Measurements from ENCODE around the gene ZNF549. TPM values are rescaled to one million over a fixed set of nuclear protein-coding genes. Genes with fewer than 3 reads are reported as not detected.

The ZNF549 gene
- total and polyA plus RNA-seq, 4 experiments from 2014 or later: 8.0 to 21.8 (median 14.8) TPM

DNA sequence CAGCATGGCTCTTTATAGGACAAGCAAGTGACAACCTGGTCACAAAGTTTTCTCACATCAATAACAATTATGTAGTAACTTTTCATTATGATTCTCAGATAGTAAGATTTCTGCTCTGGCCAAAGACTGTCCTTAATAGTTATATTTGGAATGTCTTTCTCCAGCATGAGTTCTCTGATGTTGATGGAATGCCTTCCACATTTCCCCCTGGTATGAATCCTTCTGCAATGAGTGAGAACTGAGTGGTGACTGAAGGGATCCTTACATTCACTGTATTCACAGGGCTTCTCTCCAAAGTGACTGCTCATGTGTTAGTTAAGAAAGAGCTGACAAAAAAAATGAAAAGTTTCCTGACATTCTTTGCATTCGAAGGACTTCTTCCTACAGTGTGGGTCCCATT lies 19.4 kb downstream of the ZNF549 start:
- H3K4me3 Mint-ChIP-seq: no peak overlapping the region
- H3K36me3 Mint-ChIP-seq: peaks cover 87 to 88% of the 10 kb centered on the region in 2 donors
- ChIA-PET CTCF (ENCODE audit: partially characterized antibody) (no interaction called here), POLR2A (ENCODE audit: partially characterized antibody) (interaction anchor here (1.1 kb wide), 1 partner anchor 12 kb away, joined by 4 read pairs; no protein-coding TSS in a partner anchor)
- no peak overlapping the region for H3K27ac Mint-ChIP-seq
- Histone ChIP-seq H3K27me3 (ENCODE audit: insufficient read depth, low read length) (no peaks in the 10 kb centered on the region), H3K36me3 (ENCODE audit: insufficient read depth, low read length) (peaks cover 41% of the 10 kb centered on the region), H3K27ac (ENCODE audit: low read depth, low read length) (no peak overlapping the region), H3K4me3 (ENCODE audit: low read length in 2 of 2) (peak overlapping the region in 1 of 2 donors; percentile 9), H3K9me3 (ENCODE audit: control insufficient read depth in 1 of 2, low read length in 2 of 2) (peaks cover 13 to 77% of the 10 kb centered on the region in 2 donors), H3K4me1 (ENCODE audit: insufficient read depth, low read length) (no peaks in the 10 kb centered on the region)
- no peaks in the 10 kb centered on the region for H3K4me1 Mint-ChIP-seq
- DNase-seq: no peak
- peaks cover 10 to 98% (median 93%) of the 10 kb centered on the region in 8 donors for H3K9me3 Mint-ChIP-seq
- intact Hi-C loops (cut with micrococcal nuclease): no loop called here
- H3K27me3 Mint-ChIP-seq: no peaks in the 10 kb centered on the region

DNA sequence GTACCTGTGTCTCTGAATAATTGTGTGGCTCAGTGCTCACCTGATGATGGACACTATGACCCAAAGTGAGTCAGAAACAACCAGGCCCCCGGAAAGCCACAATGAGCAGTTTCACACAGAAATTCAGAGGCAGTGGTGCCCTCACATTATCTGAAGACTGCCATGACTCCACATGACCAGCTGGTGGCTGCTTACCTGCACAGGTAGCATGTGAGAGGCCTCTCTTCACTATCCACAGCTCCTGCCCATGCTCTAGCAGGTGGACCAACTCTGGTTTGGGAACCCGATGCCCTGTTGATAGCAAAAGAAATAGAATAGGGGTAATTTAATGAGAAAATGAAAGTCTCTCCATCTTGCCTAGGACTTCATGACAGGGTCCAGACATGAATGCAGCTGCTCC lies 25.3 kb downstream of the ZNF549 start:
- intact Hi-C loops (cut with micrococcal nuclease): no loop called here
- H3K36me3 Mint-ChIP-seq: peaks cover 94 to 100% of the 10 kb centered on the region in 2 donors
- no peak overlapping the region for H3K4me3 Mint-ChIP-seq
- POLR2A ChIA-PET (ENCODE audit: partially characterized antibody): no interaction called here
- peaks cover 3 to 40% of the 10 kb centered on the region in 2 donors for H3K9me3 ChIP-seq (ENCODE audit: control insufficient read depth in 1 of 2, low read length in 2 of 2)
- no peaks in the 10 kb centered on the region for H3K27me3 Mint-ChIP-seq
- H3K36me3 ChIP-seq (ENCODE audit: insufficient read depth, low read length): peaks cover 68% of the 10 kb centered on the region
- peaks cover 0 to 12% (median 1%) of the 10 kb centered on the region in 4 donors for H3K4me1 Mint-ChIP-seq
- H3K4me1 ChIP-seq (ENCODE audit: insufficient read depth, low read length): no peaks in the 10 kb centered on the region
- H3K27me3 ChIP-seq (ENCODE audit: insufficient read depth, low read length): no peaks in the 10 kb centered on the region
- H3K4me3 ChIP-seq (ENCODE audit: low read length in 2 of 2): no peak overlapping the region
- CTCF ChIA-PET (ENCODE audit: partially characterized antibody): no interaction called here
- H3K27ac ChIP-seq (ENCODE audit: low read depth, low read length): no peak overlapping the region
- DNase-seq: no peak
- peaks cover 11 to 79% (median 70%) of the 10 kb centered on the region in 8 donors for H3K9me3 Mint-ChIP-seq
- no peak overlapping the region for H3K27ac Mint-ChIP-seq

DNA sequence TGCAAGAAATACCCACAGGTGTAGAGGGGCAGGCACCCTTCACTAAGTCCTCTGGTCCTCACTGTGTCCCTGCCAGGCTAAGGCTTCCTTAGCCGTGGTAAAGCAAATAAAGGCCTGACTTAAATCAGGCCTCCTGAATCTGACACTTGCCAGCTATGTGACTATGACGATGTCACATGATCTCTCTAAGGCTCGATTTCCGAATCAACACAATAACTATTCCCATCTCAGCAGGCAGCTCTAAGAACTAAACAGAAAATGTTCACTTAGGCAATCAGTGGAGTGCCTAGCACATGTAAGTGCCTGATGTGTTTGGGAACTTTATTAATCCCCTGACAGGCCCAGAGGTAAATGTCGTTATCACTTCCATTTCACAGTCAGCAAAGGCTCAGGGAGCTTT lies 30.5 kb downstream of the ZNF549 start:
- Mint-ChIP-seq H3K4me3 (peak overlapping the region in 5 of 8 donors; percentile 91 to 99 (median 98)), H3K27ac (no peak overlapping the region), H3K36me3 (peaks cover 64 to 65% of the 10 kb centered on the region in 2 donors), H3K9me3 (peaks cover 3 to 49% (median 39%) of the 10 kb centered on the region in 8 donors), H3K4me1 (peaks cover 20 to 47% (median 29%) of the 10 kb centered on the region in 4 donors), H3K27me3 (peaks cover 0 to 1% of the 10 kb centered on the region in 2 donors)
- intact Hi-C loops (cut with micrococcal nuclease): no loop called here
- Histone ChIP-seq H3K9me3 (ENCODE audit: control insufficient read depth in 1 of 2, low read length in 2 of 2) (peaks cover 0 to under 1% of the 10 kb centered on the region in 2 donors), H3K36me3 (ENCODE audit: insufficient read depth, low read length) (peaks cover 27% of the 10 kb centered on the region), H3K4me3 (ENCODE audit: low read length in 2 of 2) (no peak overlapping the region), H3K27ac (ENCODE audit: low read depth, low read length) (no peak overlapping the region), H3K4me1 (ENCODE audit: insufficient read depth, low read length) (peaks cover 22% of the 10 kb centered on the region), H3K27me3 (ENCODE audit: insufficient read depth, low read length) (no peaks in the 10 kb centered on the region)
- DNase-seq: no peak
- POLR2A ChIA-PET (ENCODE audit: partially characterized antibody): interaction anchor here (1.8 kb wide), 1 partner anchor 12 kb away, joined by 4 read pairs; no protein-coding TSS in a partner anchor
- CTCF ChIA-PET (ENCODE audit: partially characterized antibody): no interaction called here

DNA sequence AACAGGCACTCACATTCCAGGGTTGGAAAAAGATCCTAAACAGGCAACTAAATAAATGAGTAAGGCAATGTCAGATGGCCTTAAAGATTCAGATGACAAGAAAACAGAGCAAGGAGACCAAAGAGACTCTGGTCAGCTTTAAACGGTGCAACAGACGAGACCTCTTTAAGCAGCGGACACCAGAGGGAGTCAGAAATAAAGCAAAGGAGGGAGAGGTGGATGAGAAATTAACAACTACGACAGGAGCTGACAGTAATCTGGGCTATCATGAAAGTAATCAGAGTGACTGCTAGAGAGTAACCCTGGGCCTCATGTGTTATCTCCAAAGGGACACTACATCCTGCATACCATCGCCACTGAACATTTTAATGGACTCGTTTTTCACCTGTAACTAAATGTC lies 31.4 kb downstream of the ZNF549 start:
- H3K27ac Mint-ChIP-seq: peak overlapping the region; percentile 48 to 94 (median 83)
- Histone ChIP-seq H3K4me1 (ENCODE audit: insufficient read depth, low read length) (peaks cover 22% of the 10 kb centered on the region), H3K9me3 (ENCODE audit: control insufficient read depth in 1 of 2, low read length in 2 of 2) (no peaks in the 10 kb centered on the region), H3K36me3 (ENCODE audit: insufficient read depth, low read length) (peaks cover 25% of the 10 kb centered on the region), H3K4me3 (ENCODE audit: low read length in 2 of 2) (peak overlapping the region; percentile 44 to 84), H3K27ac (ENCODE audit: low read depth, low read length) (peak overlapping the region; percentile 63), H3K27me3 (ENCODE audit: insufficient read depth, low read length) (no peaks in the 10 kb centered on the region)
- H3K9me3 Mint-ChIP-seq: peaks cover 2 to 51% (median 40%) of the 10 kb centered on the region in 8 donors
- CTCF ChIA-PET (ENCODE audit: partially characterized antibody): no interaction called here
- POLR2A ChIA-PET (ENCODE audit: partially characterized antibody): interaction anchor here (1.8 to 1.9 kb wide), 2 partner anchors 12 to 31 kb away, joined by 4 to 5 read pairs; partner anchors contain the start of gene ZNF549
- no peak for DNase-seq
- H3K27me3 Mint-ChIP-seq: peaks cover 0 to 1% of the 10 kb centered on the region in 2 donors
- intact Hi-C loops (cut with micrococcal nuclease): no loop called here
- peaks cover 20 to 47% (median 29%) of the 10 kb centered on the region in 4 donors for H3K4me1 Mint-ChIP-seq
- peaks cover 58 to 59% of the 10 kb centered on the region in 2 donors for H3K36me3 Mint-ChIP-seq
- H3K4me3 Mint-ChIP-seq: peak overlapping the region; percentile 91 to 99 (median 98)

DNA sequence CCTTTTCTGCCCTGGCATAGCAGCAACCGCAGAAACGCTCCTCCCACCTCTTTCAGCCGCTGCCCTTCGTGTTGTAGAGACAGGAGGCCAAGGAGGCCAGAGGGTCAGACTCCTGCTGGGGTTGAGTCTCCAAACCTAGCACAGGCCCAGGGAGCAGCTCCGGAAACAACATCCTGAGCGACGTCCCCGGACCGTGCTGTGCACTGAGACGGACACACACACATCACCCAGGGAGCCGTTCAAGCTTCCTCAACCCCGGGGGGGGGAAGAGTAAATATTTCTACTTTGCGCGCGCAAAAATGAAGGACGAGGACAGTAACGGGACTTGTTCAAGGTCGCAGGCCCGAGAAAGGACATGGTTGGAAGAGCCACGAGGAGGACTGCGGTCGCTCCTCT lies 31.9 kb downstream of the ZNF549 start:
- intact Hi-C loops (cut with micrococcal nuclease): loop anchor here (1.0 kb wide), 5 partner anchors 20 to 124 kb away; partner anchors contain the start of genes ZNF419, ZNF549, ZNF749 and ZNF773
- H3K27ac Mint-ChIP-seq: peak overlapping the region; percentile 70 to 96 (median 93)

DNA sequence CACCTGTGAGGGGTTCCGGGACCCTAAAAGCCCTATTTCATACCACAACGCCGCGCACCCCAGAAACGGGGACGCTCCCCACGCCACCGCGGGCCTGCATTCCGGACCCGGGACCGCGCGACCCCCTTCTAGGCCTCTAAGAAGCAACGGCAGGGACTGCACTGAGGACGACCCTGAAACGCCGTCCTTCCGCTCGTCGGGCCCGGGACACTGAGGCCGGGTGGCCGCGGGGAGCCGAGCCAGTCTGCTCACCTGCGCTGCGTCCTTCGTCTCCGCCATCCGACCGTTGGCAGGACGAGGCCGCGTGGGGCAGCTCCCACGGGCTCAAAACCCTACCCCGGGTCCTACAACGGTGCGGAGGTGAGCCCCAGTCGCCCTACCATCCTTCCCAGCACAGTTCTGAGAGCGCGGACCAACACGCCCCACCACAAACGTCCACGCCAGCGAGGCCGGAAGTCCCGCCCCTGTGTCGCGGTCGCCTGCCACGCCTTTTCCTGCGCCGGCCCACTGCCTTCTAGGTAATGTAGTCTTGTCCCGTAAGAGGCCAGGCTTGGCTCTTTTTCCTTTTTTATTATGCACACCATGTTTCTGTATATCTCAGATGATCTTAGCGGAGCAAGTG lies 32.4 kb downstream of the ZNF549 start, which contains the start of gene ZNF550:
Gene ZNF550, minus strand, starts transcription at position 460 of the 622 bp plus-strand sequence. Its CDS starts 181 bp downstream, at position 279.
- no peaks in the 10 kb centered on the region for H3K27me3 ChIP-seq (ENCODE audit: insufficient read depth, low read length)
- intact Hi-C loops (cut with micrococcal nuclease): loop anchor here (1.0 to 10.0 kb wide), 6 partner anchors 20 to 455 kb away; partner anchors contain the start of genes ZNF419, ZNF549, ZNF749 and ZNF773
- peaks cover 18% of the 10 kb centered on the region for H3K36me3 ChIP-seq (ENCODE audit: insufficient read depth, low read length)
- DNase-seq: peak; percentile 83 to 86 (median 84)
- H3K9me3 Mint-ChIP-seq: peaks cover 2 to 54% (median 45%) of the 10 kb centered on the region in 8 donors
- H3K4me3 Mint-ChIP-seq: peak within 1 kb of the TSS; percentile 91 to 99 (median 98)
- peak within 1 kb of the TSS; percentile 63 for H3K27ac ChIP-seq (ENCODE audit: low read depth, low read length)
- CTCF ChIA-PET (ENCODE audit: partially characterized antibody): no interaction called here
- peaks cover 22% of the 10 kb centered on the region for H3K4me1 ChIP-seq (ENCODE audit: insufficient read depth, low read length)
- peaks cover 20 to 47% (median 29%) of the 10 kb centered on the region in 4 donors for H3K4me1 Mint-ChIP-seq
- H3K27ac Mint-ChIP-seq: peak within 1 kb of the TSS; percentile 70 to 97 (median 95)
- no peaks in the 10 kb centered on the region for H3K9me3 ChIP-seq (ENCODE audit: control insufficient read depth in 1 of 2, low read length in 2 of 2)
- peak within 1 kb of the TSS; percentile 44 to 84 for H3K4me3 ChIP-seq (ENCODE audit: low read length in 2 of 2)
- POLR2A ChIA-PET (ENCODE audit: partially characterized antibody): interaction anchor here (1.9 kb wide), 1 partner anchor 32 kb away, joined by 5 read pairs; the partner anchor contains the start of gene ZNF549
- H3K36me3 Mint-ChIP-seq: peaks cover 50 to 51% of the 10 kb centered on the region in 2 donors
- peaks cover 0 to 1% of the 10 kb centered on the region in 2 donors for H3K27me3 Mint-ChIP-seq

More for the DNA sequence above, 31.9 kb downstream of the ZNF549 start:
- Mint-ChIP-seq H3K4me1 (peaks cover 20 to 47% (median 29%) of the 10 kb centered on the region in 4 donors), H3K27me3 (peaks cover 0 to 1% of the 10 kb centered on the region in 2 donors), H3K4me3 (peak overlapping the region; percentile 91 to 99 (median 98)), H3K9me3 (peaks cover 2 to 54% (median 43%) of the 10 kb centered on the region in 8 donors), H3K36me3 (peaks cover 55 to 56% of the 10 kb centered on the region in 2 donors)
- Histone ChIP-seq H3K9me3 (ENCODE audit: control insufficient read depth in 1 of 2, low read length in 2 of 2) (no peaks in the 10 kb centered on the region), H3K36me3 (ENCODE audit: insufficient read depth, low read length) (peaks cover 23% of the 10 kb centered on the region), H3K4me3 (ENCODE audit: low read length in 2 of 2) (peak overlapping the region; percentile 44 to 84), H3K27ac (ENCODE audit: low read depth, low read length) (peak overlapping the region; percentile 63), H3K27me3 (ENCODE audit: insufficient read depth, low read length) (no peaks in the 10 kb centered on the region), H3K4me1 (ENCODE audit: insufficient read depth, low read length) (peaks cover 22% of the 10 kb centered on the region)
- POLR2A ChIA-PET (ENCODE audit: partially characterized antibody): interaction anchor here (1.8 to 1.9 kb wide), 2 partner anchors 13 to 32 kb away, joined by 4 to 5 read pairs; partner anchors contain the start of gene ZNF549
- CTCF ChIA-PET (ENCODE audit: partially characterized antibody): no interaction called here
- DNase-seq: peak in 4 of 5 donors; percentile 3 to 27 (median 9)

All from CD4-positive, alpha-beta memory T cell (primary cell).